B cell (primary cell): ENCODE results near the gene METTL23. TPM values are rescaled to one million over a fixed set of nuclear protein-coding genes. Genes with fewer than 3 reads are reported as not detected.

Source experiments
- ATAC-seq: fragments of 200-7000 bp; cut with Tn5 transposase; one replicate; pipeline ENCODE4 v1.10.0; 2021; ENCODE audit warnings: low read depth, mild to moderate bottlenecking, moderate number of reproducible peaks, moderate library complexity
- CTCF ChIA-PET: fragments of 350-600 bp; sonication (Branson Sonifier 250); formaldehyde crosslinking; loops from one replicate; lab custom pipeline; 2021; ENCODE audit warnings: antibody characterized with exemption, inconsistent platforms; lab: Charles Lee
- POLR2A ChIA-PET: fragments of 350-600 bp; sonication (Branson Sonifier 250); formaldehyde crosslinking; loops from one replicate; lab custom pipeline; 2021; ENCODE audit warnings: antibody characterized with exemption; lab: Charles Lee
- DNase-seq: peaks from one replicate; pipeline ENCODE4 v3.0.0; 2013
- H2AFZ ChIP-seq: 2 replicates; pipeline ENCODE4 v1.6.1; 2012; ENCODE audit warnings: mild to moderate bottlenecking, low read depth, low read length; ENCODE audit not compliant: insufficient read depth, poor library complexity, severe bottlenecking
- H3K27ac ChIP-seq, 2 donors: 1 replicate in 1 of 2; 2 replicates in 1 of 2; pipeline ENCODE4 v1.5.1; 2012 to 2013; ENCODE audit warnings: low read length in 2 of 2, mild to moderate bottlenecking in 2 of 2, moderate library complexity in 1 of 2
- H3K27me3 ChIP-seq, 4 experiments: fragments of 200-600 bp in 1 of 4; sonication (generic) in 1 of 4; replicated peaks in 1 of 4; 1 replicate in 2 of 4; 2 replicates in 2 of 4; pipeline versions ENCODE4 v1.6.1 to v1.7.0; 2013 to 2016; ENCODE audit warnings: low read length in 3 of 4, mild to moderate bottlenecking in 2 of 4, mixed read lengths in 1 of 4, moderate library complexity in 1 of 4; ENCODE audit not compliant: insufficient read depth in 4 of 4, control insufficient read depth in 3 of 4; ENCODE audit errors: control extremely low read depth in 1 of 4
- H3K36me3 ChIP-seq, 2 experiments: replicated peaks in 1 of 2; 1 replicate in 1 of 2; 2 replicates in 1 of 2; pipeline versions ENCODE4 v1.6.1 to v1.7.1; 2013; ENCODE audit warnings: low read length in 1 of 2; ENCODE audit not compliant: insufficient read depth in 2 of 2, control insufficient read depth in 1 of 2; ENCODE audit errors: control extremely low read depth in 1 of 2, extremely low read depth in 1 of 2
- H3K4me1 ChIP-seq, 2 donors: fragments of 200-600 bp in 1 of 2; sonication (generic) in 1 of 2; 1 replicate in 1 of 2; 2 replicates in 1 of 2; pipeline versions ENCODE4 v1.5.1 to v1.6.1; 2013 to 2017; ENCODE audit warnings: low read length in 2 of 2; ENCODE audit not compliant: control insufficient read depth in 2 of 2, insufficient read depth in 2 of 2
- H3K4me2 ChIP-seq: replicated peaks from 2 replicates; pipeline ENCODE3; 2012; ENCODE audit warnings: mild to moderate bottlenecking, low read depth, low read length; ENCODE audit not compliant: poor library complexity, severe bottlenecking
- H3K4me3 ChIP-seq, 5 experiments: fragments of 200-600 bp in 1 of 5; sonication (generic) in 1 of 5; 1 replicate in 3 of 5; 2 replicates in 2 of 5; pipeline versions ENCODE4 v1.5.1 to v1.7.0; 2011 to 2016; ENCODE audit warnings: low read length in 4 of 5, mild to moderate bottlenecking in 4 of 5, low read depth in 2 of 5, control low read depth in 1 of 5, moderate library complexity in 1 of 5; ENCODE audit not compliant: insufficient read depth in 1 of 5; ENCODE audit errors: control extremely low read depth in 1 of 5, extremely low read depth in 1 of 5
- H3K79me2 ChIP-seq: fragments of 200-600 bp; sonication (generic); one replicate; pipeline ENCODE4 v1.6.0; 2016; ENCODE audit warnings: low read length; ENCODE audit not compliant: control insufficient read depth, insufficient read depth
- H3K9ac ChIP-seq: fragments of 200-600 bp; sonication (generic); 2 replicates; pipeline ENCODE4 v1.6.1; 2017; ENCODE audit warnings: mild to moderate bottlenecking, low read length, moderate library complexity
- H3K9me3 ChIP-seq, 3 donors: one replicate each; pipeline versions ENCODE4 v1.6.1 to v1.7.1; 2013; ENCODE audit warnings: low read length in 2 of 3; ENCODE audit not compliant: control insufficient read depth in 2 of 3, insufficient read depth in 1 of 3; ENCODE audit errors: control extremely low read depth in 1 of 3
- H4K20me1 ChIP-seq: 2 replicates; pipeline ENCODE4 v1.6.0; 2012; ENCODE audit warnings: mild to moderate bottlenecking, low read length; ENCODE audit not compliant: insufficient read depth, control insufficient read depth, poor library complexity, severe bottlenecking
- H3K27ac Mint-ChIP-seq: one replicate; pipeline ENCODE4 v1.8.0; 2021; ENCODE audit warnings: mixed read lengths
- H3K27me3 Mint-ChIP-seq: one replicate; pipeline ENCODE4 v1.8.0; 2021; ENCODE audit warnings: mixed read lengths
- H3K4me1 Mint-ChIP-seq: one replicate; pipeline ENCODE4 v1.8.0; 2021; ENCODE audit warnings: mixed read lengths
- H3K4me3 Mint-ChIP-seq: one replicate; pipeline ENCODE4 v1.8.0; 2021; ENCODE audit warnings: mixed read lengths
- H3K9me3 Mint-ChIP-seq: one replicate; pipeline ENCODE4 v1.8.0; 2022; ENCODE audit warnings: mixed read lengths; ENCODE audit not compliant: insufficient read depth
- CTCF ChIP-seq: fragments of 200-600 bp; IDR thresholded peaks from one replicate; pipeline ENCODE4 v1.8.0; 2022; ENCODE audit warnings: antibody characterized with exemption, mild to moderate bottlenecking
- EZH2 ChIP-seq: IDR thresholded peaks from 2 replicates; pipeline ENCODE4 v1.6.1; 2012; ENCODE audit warnings: borderline replicate concordance, low read depth, mild to moderate bottlenecking, moderate library complexity, low read length; ENCODE audit not compliant: insufficient read depth, poor library complexity, severe bottlenecking
- WGBS: methylation state at CpG from one replicate; pipeline ENCODE4 v1.1.5; 2013; ENCODE audit warnings: missing lambda C conversion rate; ENCODE audit not compliant: insufficient coverage; 5-methylcytosine and 5-hydroxymethylcytosine counted together
- intact Hi-C: fragments of 100-400 bp; cut with micrococcal nuclease; formaldehyde crosslinking; loops from one replicate; pipeline ENCODE4 v1.10.0; 2022
- polyA plus RNA-seq: library from polyadenylated mRNA; depleted of rRNA; stranded (reverse); fragments of >200 nt; gene quantifications from 2 replicates; pipeline ENCODE4 v1.2.3, GENCODE V29; 2012
- total RNA-seq, 2 donors: library from RNA; stranded (reverse); fragments of 120-200 nt in 1 of 2; gene quantifications; 1 replicate in 1 of 2; 2 replicates in 1 of 2; pipeline versions ENCODE4 v1.2.3 to v1.2.4, GENCODE V29; 2013 to 2022

METTL23 gene
- total and polyA plus RNA-seq, 2 donors (not counting 1 experiment from before 2014, with no cell fraction given): 64.0 to 68.1 TPM

- intact Hi-C loops: no loop called here
- ChIA-PET CTCF (interaction anchor here (0.6 kb wide), 1 partner anchor 73 kb away, joined by 3 read pairs; no protein-coding TSS in a partner anchor), POLR2A (interaction anchor here (0.6 kb wide), 1 partner anchor 106 kb away, joined by 5 read pairs; no protein-coding TSS in a partner anchor)
- Histone ChIP-seq H3K4me1 (peaks cover 3% of the 10 kb centered on the region in 2 donors), H3K79me2 (no peaks in the 10 kb centered on the region), H3K27ac (no peak overlapping the region), H3K4me2 (no peak overlapping the region), H4K20me1 (no peaks in the 10 kb centered on the region), H3K9ac (no peak overlapping the region), H2AFZ (no peak overlapping the region), H3K27me3 (peaks cover 0 to 3% (median 0%) of the 10 kb centered on the region in 4 experiments), H3K9me3 (peaks cover 0 to 5% (median 0%) of the 10 kb centered on the region in 3 donors), H3K4me3 (no peak overlapping the region), H3K36me3 (no peaks in the 10 kb centered on the region)
- WGBS: 89% methylated on average over 16 of the region's 16 CpGs
- ATAC-seq (no peak), DNase-seq (no peak)
- Mint-ChIP-seq H3K27ac (no peak overlapping the region), H3K27me3 (no peaks in the 10 kb centered on the region), H3K4me3 (no peak overlapping the region), H3K9me3 (no peaks in the 10 kb centered on the region), H3K4me1 (peaks cover 4% of the 10 kb centered on the region)
- TF ChIP-seq CTCF: no peak
- no peak for TF ChIP-seq EZH2
These were observed 49.2 kb upstream of the METTL23 start for GRCh38 chr17:76677406-76677805.

GRCh38 chr17:76678330-76678729, 48.3 kb upstream of the METTL23 start:
- Histone ChIP-seq H3K9ac (no peak overlapping the region), H3K27me3 (peaks cover 0 to 3% (median 0%) of the 10 kb centered on the region in 4 experiments), H3K9me3 (peaks cover 0 to 5% (median 0%) of the 10 kb centered on the region in 3 donors), H3K79me2 (no peaks in the 10 kb centered on the region), H3K4me3 (no peak overlapping the region), H3K27ac (no peak overlapping the region), H3K4me2 (no peak overlapping the region), H3K4me1 (no peaks in the 10 kb centered on the region), H3K36me3 (no peaks in the 10 kb centered on the region), H4K20me1 (no peaks in the 10 kb centered on the region), H2AFZ (no peak overlapping the region)
- H3K27me3 Mint-ChIP-seq: no peaks in the 10 kb centered on the region
- ChIA-PET CTCF (interaction anchor here (0.7 kb wide), 1 partner anchor 273 kb away, joined by 3 read pairs; no protein-coding TSS in a partner anchor), POLR2A (no interaction called here)
- ATAC-seq (no peak), DNase-seq (no peak)
- WGBS: 37% methylated on average over 12 of the region's 12 CpGs
- no peak for TF ChIP-seq CTCF
- no peak for TF ChIP-seq EZH2
- no peak overlapping the region for H3K4me3 Mint-ChIP-seq
- no peaks in the 10 kb centered on the region for H3K9me3 Mint-ChIP-seq
- intact Hi-C loops: no loop called here
- H3K4me1 Mint-ChIP-seq: no peaks in the 10 kb centered on the region
- H3K27ac Mint-ChIP-seq: no peak overlapping the region
